Brain microvascular endothelial cell (primary cell): Measurements from ENCODE around the gene SLC19A1.

Experiments used
- DNase-seq: peaks from one replicate; pipeline ENCODE4 v3.0.0-alpha.2; 2020
- H3K27ac ChIP-seq: fragments of 250-450 bp; sonication (Bioruptor Pico); 2 replicates; pipeline ENCODE4 v1.5.1; 2020; ENCODE audit warnings: mild to moderate bottlenecking, moderate library complexity
- H3K27me3 ChIP-seq: fragments of 250-450 bp; sonication (Bioruptor Pico); replicated peaks from 2 replicates; pipeline ENCODE4 v1.5.1; 2020; ENCODE audit warnings: mild to moderate bottlenecking
- H3K36me3 ChIP-seq: fragments of 250-450 bp; sonication (Bioruptor Pico); replicated peaks from 2 replicates; pipeline ENCODE4 v1.5.1; 2020; ENCODE audit warnings: mild to moderate bottlenecking
- H3K4me3 ChIP-seq: 2 replicates; pipeline ENCODE4 v1.5.1; 2011; ENCODE audit warnings: low read depth, mild to moderate bottlenecking, control low read depth, low read length, moderate library complexity
- in situ Hi-C: cut with HindIII; loops from 2 replicates; pipeline ENCODE4 v1.10.0; 2017; ENCODE audit warnings: low sequenced_read_pairs, low pct_ligation_motif_present
- TF ChIP-seq, protein P1 (sequence below): IDR thresholded peaks from 2 replicates; pipeline ENCODE4 v1.5.1; 2011; ENCODE audit warnings: low read depth, mild to moderate bottlenecking, moderate library complexity, low read length, control low read depth, inconsistent platforms; ENCODE audit errors: missing control alignments

Gene SLC19A1

DNA sequence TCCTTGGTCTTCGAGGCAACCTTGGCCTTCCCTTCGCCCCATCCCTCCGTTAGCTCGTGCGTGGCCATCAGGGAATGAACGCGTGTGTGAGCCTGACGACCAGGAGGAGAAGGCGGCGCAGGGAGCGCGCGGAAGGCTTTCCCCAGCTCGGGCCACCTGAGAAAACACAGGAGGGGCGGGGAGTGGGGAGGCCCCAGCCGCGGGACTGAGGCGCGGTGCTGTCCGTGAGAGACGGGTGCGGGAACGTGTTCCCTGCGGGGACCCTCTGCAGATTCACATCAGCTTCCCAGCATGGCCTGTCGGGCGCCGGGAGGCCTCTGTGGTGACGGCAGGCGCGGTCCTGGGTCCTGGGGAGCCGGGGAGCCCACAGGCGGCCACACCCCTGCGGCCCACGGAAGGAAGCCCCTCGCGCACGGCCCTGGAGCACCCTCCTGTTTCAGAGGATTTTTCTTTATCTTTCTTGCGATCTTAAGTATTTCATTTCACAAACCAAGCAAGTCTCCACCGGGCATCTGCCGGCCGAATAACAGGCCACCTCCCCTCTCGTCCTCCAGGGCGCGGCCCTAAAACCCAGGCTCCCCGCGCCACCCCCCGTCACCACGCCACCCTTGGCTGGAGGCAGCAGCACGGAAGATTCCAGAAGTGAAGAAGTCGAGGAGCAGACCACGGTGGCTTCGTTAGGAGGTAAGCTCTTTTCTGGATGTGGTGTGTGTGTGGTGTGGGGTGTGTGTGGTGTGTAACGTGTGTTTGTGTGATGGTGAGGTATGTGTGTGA is 66.3 kb downstream of the SLC19A1 start:
- Histone ChIP-seq H3K27ac (no peak overlapping the region), H3K27me3 (no peaks in the 10 kb centered on the region), H3K4me3 (no peak overlapping the region), H3K36me3 (peaks cover 62% of the 10 kb centered on the region)
- no peak for DNase-seq
- TF ChIP-seq, protein P1, sequence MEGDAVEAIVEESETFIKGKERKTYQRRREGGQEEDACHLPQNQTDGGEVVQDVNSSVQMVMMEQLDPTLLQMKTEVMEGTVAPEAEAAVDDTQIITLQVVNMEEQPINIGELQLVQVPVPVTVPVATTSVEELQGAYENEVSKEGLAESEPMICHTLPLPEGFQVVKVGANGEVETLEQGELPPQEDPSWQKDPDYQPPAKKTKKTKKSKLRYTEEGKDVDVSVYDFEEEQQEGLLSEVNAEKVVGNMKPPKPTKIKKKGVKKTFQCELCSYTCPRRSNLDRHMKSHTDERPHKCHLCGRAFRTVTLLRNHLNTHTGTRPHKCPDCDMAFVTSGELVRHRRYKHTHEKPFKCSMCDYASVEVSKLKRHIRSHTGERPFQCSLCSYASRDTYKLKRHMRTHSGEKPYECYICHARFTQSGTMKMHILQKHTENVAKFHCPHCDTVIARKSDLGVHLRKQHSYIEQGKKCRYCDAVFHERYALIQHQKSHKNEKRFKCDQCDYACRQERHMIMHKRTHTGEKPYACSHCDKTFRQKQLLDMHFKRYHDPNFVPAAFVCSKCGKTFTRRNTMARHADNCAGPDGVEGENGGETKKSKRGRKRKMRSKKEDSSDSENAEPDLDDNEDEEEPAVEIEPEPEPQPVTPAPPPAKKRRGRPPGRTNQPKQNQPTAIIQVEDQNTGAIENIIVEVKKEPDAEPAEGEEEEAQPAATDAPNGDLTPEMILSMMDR: no peak
- in situ Hi-C loops: no loop called here

DNA sequence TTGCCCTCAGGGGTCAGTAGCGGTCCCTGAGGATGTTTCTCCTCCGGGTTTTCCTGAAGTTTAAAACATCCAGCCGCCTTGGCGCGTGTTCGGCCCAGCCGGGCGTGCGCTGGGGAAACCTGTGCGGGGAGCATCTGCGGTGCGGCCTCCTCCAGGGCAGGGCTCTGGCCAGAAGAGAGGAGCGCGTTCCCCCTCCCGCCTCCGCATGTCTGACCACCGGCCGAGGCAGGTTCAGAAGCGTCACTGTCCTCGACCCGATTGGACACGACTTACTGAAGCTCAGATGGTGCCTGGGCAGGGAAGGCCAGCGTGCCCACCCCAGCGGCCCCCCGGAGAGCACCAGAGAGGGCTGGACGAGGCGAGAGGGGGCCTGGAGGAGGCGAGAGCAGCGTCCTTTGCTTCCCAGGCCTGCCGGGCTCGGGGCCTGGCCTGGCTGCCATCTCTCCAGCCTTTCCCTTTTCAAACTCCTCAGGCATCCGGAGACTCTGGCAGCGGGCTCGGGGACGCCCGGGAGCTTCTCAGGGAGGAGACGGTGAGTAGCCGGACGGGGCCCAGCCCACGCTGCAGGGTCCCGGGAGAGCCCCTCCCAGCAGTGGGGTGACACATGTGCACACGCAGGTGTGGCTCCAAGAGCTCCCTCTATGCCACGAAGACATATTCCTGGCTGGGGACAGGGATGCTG is 67.1 kb downstream of the SLC19A1 start:
- H3K4me3 ChIP-seq: no peak overlapping the region
- H3K36me3 ChIP-seq: peaks cover 57% of the 10 kb centered on the region
- no peaks in the 10 kb centered on the region for H3K27me3 ChIP-seq
- in situ Hi-C loops: no loop called here
- no peak overlapping the region for H3K27ac ChIP-seq
- TF ChIP-seq, protein P1: no peak
- no peak for DNase-seq

DNA sequence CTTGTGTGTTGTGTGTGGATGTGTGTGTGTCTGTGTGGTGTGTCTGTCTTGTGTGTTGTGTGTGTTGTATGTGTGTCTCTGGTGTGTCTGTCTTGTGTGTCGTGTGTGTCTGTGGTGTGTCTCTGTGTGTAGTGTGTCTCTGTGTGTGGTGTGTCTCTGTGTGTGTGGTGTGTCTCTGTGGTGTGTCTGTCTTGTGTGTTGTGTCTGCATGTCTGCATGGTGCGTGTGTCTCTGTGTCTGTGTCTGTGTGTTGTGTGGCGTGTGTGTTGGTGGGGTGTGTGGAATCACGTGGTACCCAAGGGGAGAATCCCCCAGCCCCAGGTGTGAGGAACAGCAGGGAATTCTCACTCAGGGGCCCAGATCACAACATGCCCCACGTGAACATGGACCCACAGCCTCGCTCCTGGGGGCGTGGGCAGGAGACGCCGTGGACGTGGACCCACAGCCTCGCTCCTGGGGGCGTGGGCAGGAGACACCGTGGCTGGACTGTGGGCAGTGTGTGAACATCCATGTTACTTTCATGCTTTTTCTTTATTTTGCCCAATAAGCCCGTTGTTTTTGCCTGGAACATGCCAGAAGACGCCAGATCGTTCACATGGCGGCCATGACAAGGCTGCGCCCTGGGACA is 67.8 kb downstream of the SLC19A1 start:
- TF ChIP-seq, protein P1: no peak
- H3K4me3 ChIP-seq: no peak overlapping the region
- no peak overlapping the region for H3K27ac ChIP-seq
- no peaks in the 10 kb centered on the region for H3K27me3 ChIP-seq
- peaks cover 56% of the 10 kb centered on the region for H3K36me3 ChIP-seq
- DNase-seq: no peak
- in situ Hi-C loops: no loop called here

DNA sequence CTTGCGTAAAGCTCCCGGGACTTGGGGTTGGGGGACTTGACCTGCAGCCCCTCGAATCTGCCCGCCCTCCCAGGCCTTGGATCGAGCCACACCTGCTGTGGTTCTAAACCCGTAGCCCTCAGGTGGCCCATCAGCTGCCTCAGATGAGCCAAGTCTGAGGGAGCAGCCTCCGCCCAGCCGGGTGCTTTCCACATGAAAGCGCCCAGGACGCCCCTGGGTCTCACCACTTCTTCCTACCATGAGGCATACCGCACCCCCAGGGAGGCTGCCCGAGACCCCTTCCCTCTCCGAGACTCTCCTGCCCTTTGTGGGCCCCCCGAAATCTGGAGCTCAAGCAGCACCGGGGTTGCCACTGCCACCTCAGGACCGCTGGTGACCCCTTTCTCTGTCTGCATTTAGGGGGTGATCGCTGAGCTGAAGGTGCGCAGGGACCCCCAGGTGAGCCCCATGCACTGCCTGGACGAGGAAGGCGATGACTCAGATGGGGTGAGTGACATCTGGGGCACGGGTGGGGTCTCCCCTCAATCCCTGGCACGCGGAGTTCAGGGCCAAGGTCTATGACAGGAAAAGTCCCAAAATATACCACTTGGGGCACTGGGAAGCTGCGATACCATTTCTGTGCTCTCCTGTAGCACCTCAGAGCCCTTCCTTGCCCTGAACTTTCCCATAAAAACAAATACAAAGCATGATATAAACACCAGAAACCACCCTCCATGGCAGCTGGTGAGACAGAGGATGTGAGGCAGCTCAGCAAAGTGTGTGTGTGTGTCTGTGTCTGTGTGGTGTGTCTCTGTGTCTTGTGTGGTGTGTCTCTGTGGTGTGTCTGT is 68.5 kb downstream of the SLC19A1 start:
- DNase-seq: no peak
- no peak overlapping the region for H3K4me3 ChIP-seq
- no peaks in the 10 kb centered on the region for H3K27me3 ChIP-seq
- peaks cover 56% of the 10 kb centered on the region for H3K36me3 ChIP-seq
- TF ChIP-seq, protein P1: no peak
- H3K27ac ChIP-seq: no peak overlapping the region
- in situ Hi-C loops: no loop called here

DNA sequence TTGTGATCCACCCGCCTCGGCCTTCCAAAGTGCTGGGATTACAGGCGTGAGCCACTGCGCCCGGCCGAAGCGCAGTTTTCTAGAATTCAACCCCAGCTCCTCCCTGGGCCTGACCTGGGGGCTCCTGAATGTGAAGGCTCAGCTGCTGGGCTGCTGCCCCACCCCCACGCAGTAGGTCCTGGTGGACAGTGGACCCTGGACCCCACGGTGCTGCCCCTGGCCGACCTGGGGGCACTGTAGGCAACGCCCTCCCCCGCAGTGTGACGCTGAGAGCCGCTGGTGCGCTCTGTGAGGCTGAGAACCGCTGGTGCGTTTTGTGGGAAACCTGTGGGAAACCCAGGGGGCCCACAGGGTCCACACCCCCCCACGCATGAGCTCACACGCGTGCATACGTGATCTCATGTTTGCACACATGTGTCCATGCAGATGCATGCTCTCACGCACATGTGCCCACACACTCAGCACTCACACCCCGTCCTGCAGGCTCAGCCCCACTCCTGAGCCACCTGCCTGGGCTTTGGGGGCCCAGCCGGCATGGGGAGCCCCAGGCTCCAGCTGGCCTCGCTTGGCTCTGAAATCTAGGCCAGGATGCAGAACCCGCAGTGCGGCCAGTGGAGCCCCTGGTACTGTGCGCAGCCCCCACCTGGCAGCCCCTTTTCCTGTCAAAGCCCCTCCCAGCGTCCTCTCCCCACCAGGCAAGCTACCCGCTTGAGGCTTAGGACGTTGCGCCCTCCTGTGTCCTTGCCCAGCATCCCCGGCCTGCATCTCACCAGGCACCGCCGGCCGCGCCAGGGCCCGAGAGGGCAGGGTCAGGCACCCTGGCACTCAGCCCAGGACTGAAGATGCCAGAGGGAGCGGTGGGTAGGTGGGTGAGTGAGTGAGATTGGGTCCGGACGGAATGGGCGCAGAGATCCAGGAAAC is 69.5 kb downstream of the SLC19A1 start:
- TF ChIP-seq, protein P1: no peak
- Histone ChIP-seq H3K27me3 (no peaks in the 10 kb centered on the region), H3K27ac (peak overlapping the region; percentile 87), H3K36me3 (peaks cover 55% of the 10 kb centered on the region), H3K4me3 (no peak overlapping the region)
- no peak for DNase-seq
- in situ Hi-C loops: no loop called here
